ENCODE measurements around the gene ASTE1. TPM values are rescaled to one million over a fixed set of nuclear protein-coding genes. Genes with fewer than 3 reads are reported as not detected.
A peak's percentile ranks its signal among the peaks of the same experiment; 100 is the strongest.
"Not testable (repeated sequence)": the region's sequence is repeated elsewhere in the genome, so short reads cannot be mapped to it uniquely, and the experiment has no call there.

ASTE1 gene
- total RNA-seq (2014; rRNA removed; shearing (Covaris generic); ENCODE audit: low replicate concordance), result 4.0 and 5.3 TPM in 2 replicates

- in situ Hi-C loops (cut with HindIII; ENCODE audit: low pct_unique_long_range_greater_than_20kb, low sequenced_read_pairs), result no loop called here
- peak; percentile 81 for DNase-seq (ENCODE audit: low read depth)
Observed at GRCh38 chr3:131026321-131027151, at the start of gene ASTE1, which contains the start of gene NEK11. TSS of gene ASTE1 (minus strand) at chr3:131026825. CDS start at chr3:131025306, 1,519 bp downstream. TSS of gene NEK11 (plus strand) at chr3:131026877. CDS start at chr3:131029709, 2,832 bp downstream.

- in situ Hi-C loops (cut with HindIII; ENCODE audit: low pct_unique_long_range_greater_than_20kb, low sequenced_read_pairs), result no loop called here
- DNase-seq (ENCODE audit: low read depth), result no peak
Observed at GRCh38 chr3:131075632-131076328, 49.2 kb upstream of the ASTE1 start.

- in situ Hi-C loops (cut with HindIII; ENCODE audit: low pct_unique_long_range_greater_than_20kb, low sequenced_read_pairs), result no loop called here
- DNase-seq (ENCODE audit: low read depth), result no peak
Observed at GRCh38 chr3:131072845-131073244, 46.2 kb upstream of the ASTE1 start.

GRCh38 chr3:131072099-131072559, 45.5 kb upstream of the ASTE1 start:
- no peak for DNase-seq (ENCODE audit: low read depth)
- in situ Hi-C loops (cut with HindIII; ENCODE audit: low pct_unique_long_range_greater_than_20kb, low sequenced_read_pairs), result no loop called here

- in situ Hi-C loops (cut with HindIII; ENCODE audit: low pct_unique_long_range_greater_than_20kb, low sequenced_read_pairs), result no loop called here
- DNase-seq (ENCODE audit: low read depth), result no peak
Observed at GRCh38 chr3:131067983-131068382, 41.4 kb upstream of the ASTE1 start.

GRCh38 chr3:131053043-131053859, 26.6 kb upstream of the ASTE1 start:
- no peak for DNase-seq (ENCODE audit: low read depth)
- in situ Hi-C loops (cut with HindIII; ENCODE audit: low pct_unique_long_range_greater_than_20kb, low sequenced_read_pairs), result no loop called here

- no peak for DNase-seq (ENCODE audit: low read depth)
- in situ Hi-C loops (cut with HindIII; ENCODE audit: low pct_unique_long_range_greater_than_20kb, low sequenced_read_pairs), result no loop called here
Observed at GRCh38 chr3:131050001-131050400, 23.4 kb upstream of the ASTE1 start.

- in situ Hi-C loops (cut with HindIII; ENCODE audit: low pct_unique_long_range_greater_than_20kb, low sequenced_read_pairs), result no loop called here
- DNase-seq (ENCODE audit: low read depth), result no peak
Observed at GRCh38 chr3:131048030-131048429, 21.4 kb upstream of the ASTE1 start.

GRCh38 chr3:131047582-131047981, 21.0 kb upstream of the ASTE1 start:
- in situ Hi-C loops (cut with HindIII; ENCODE audit: low pct_unique_long_range_greater_than_20kb, low sequenced_read_pairs), result no loop called here
- no peak for DNase-seq (ENCODE audit: low read depth)

- DNase-seq (ENCODE audit: low read depth); in situ Hi-C loops (cut with HindIII; ENCODE audit: low pct_unique_long_range_greater_than_20kb, low sequenced_read_pairs): not testable (repeated sequence)
Observed at GRCh38 chr3:131042271-131042985, 15.8 kb upstream of the ASTE1 start.

GRCh38 chr3:131038326-131038725, 11.7 kb upstream of the ASTE1 start:
- in situ Hi-C loops (cut with HindIII; ENCODE audit: low pct_unique_long_range_greater_than_20kb, low sequenced_read_pairs), result no loop called here
- DNase-seq (ENCODE audit: low read depth), result no peak

- DNase-seq (ENCODE audit: low read depth), result no peak
- in situ Hi-C loops (cut with HindIII; ENCODE audit: low pct_unique_long_range_greater_than_20kb, low sequenced_read_pairs), result no loop called here
Observed at GRCh38 chr3:131036986-131037385, 10.4 kb upstream of the ASTE1 start.

GRCh38 chr3:131036200-131036816, 9.7 kb upstream of the ASTE1 start:
- DNase-seq (ENCODE audit: low read depth), result peak; percentile 4
- in situ Hi-C loops (cut with HindIII; ENCODE audit: low pct_unique_long_range_greater_than_20kb, low sequenced_read_pairs), result no loop called here

- no peak for DNase-seq (ENCODE audit: low read depth)
- in situ Hi-C loops (cut with HindIII; ENCODE audit: low pct_unique_long_range_greater_than_20kb, low sequenced_read_pairs), result no loop called here
Observed at GRCh38 chr3:131033480-131034080, 7.0 kb upstream of the ASTE1 start.

GRCh38 chr3:131031660-131032059, 5.0 kb upstream of the ASTE1 start:
- in situ Hi-C loops (cut with HindIII; ENCODE audit: low pct_unique_long_range_greater_than_20kb, low sequenced_read_pairs), result no loop called here
- no peak for DNase-seq (ENCODE audit: low read depth)

GRCh38 chr3:131028844-131029243, 2.2 kb upstream of the ASTE1 start:
- DNase-seq (ENCODE audit: low read depth), result no peak
- in situ Hi-C loops (cut with HindIII; ENCODE audit: low pct_unique_long_range_greater_than_20kb, low sequenced_read_pairs), result no loop called here

- in situ Hi-C loops (cut with HindIII; ENCODE audit: low pct_unique_long_range_greater_than_20kb, low sequenced_read_pairs), result no loop called here
Observed at GRCh38 chr3:131025539-131025938, 1.1 kb downstream of the ASTE1 start.

More at GRCh38 chr3:131025539-131025938, 1.1 kb downstream of the ASTE1 start:
- no peak for DNase-seq (ENCODE audit: low read depth)
